Measurements from ENCODE around the gene MITF.

DNA sequence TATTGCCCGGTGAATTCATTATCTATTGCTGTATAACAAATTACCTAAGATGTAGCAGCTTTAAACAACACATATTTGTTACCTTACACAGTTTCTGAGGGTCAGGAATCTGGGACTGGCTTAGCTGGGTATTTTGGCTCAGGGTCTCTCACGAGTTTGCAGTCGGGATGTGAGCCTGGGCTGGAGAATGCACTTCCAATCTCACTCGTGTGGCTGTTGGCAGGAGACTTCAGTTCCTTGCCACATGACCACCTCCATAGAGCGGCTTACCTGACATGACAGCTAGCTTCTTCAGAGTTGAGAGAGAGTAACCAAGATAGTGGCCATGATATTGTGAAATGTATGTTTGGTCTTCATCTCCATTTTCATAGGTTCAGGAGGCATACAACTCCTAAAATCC, 18.4 kb upstream of the MITF start:
- TF ChIP-seq CTCF (IDR thresholded peaks at IDR 0.05) = no peak
- TF ChIP-seq POLR2A (IDR thresholded peaks at IDR 0.05) = no peak

Measured in esophagus squamous epithelium (tissue), 4 donors.